Hepatocyte (in vitro differentiated cells): ENCODE measurements around the gene AP2A2. TPM values are rescaled to one million over a fixed set of nuclear protein-coding genes. Genes with fewer than 3 reads are reported as not detected.

Source experiments
- DNase-seq: peaks from one replicate; pipeline ENCODE4 v3.0.0-alpha.2; 2016; ENCODE audit warnings: low spot score
- H2AFZ ChIP-seq: fragments of 200-600 bp; sonication (generic); 2 replicates; pipeline ENCODE4 v1.6.0; 2016; ENCODE audit warnings: antibody characterized with exemption, mild to moderate bottlenecking
- H3K27ac ChIP-seq: fragments of 200-600 bp; sonication (generic); 2 replicates; pipeline ENCODE4 v1.5.1; 2016; ENCODE audit warnings: mild to moderate bottlenecking
- H3K27me3 ChIP-seq: fragments of 200-600 bp; sonication (generic); 2 replicates; pipeline ENCODE4 v1.6.1; 2016
- H3K36me3 ChIP-seq: fragments of 200-600 bp; sonication (generic); replicated peaks from 2 replicates; pipeline ENCODE4 v1.5.1; 2016; ENCODE audit warnings: low read depth; ENCODE audit not compliant: insufficient read depth
- H3K4me1 ChIP-seq: fragments of 200-600 bp; sonication (generic); 2 replicates; pipeline ENCODE4 v1.5.1; 2016; ENCODE audit warnings: mild to moderate bottlenecking, moderate library complexity; ENCODE audit not compliant: insufficient read depth
- H3K4me2 ChIP-seq: fragments of 200-600 bp; sonication (generic); 2 replicates; pipeline ENCODE4 v1.6.0; 2016
- H3K4me3 ChIP-seq: fragments of 200-600 bp; sonication (generic); 2 replicates; pipeline ENCODE4 v1.5.1; 2016; ENCODE audit warnings: mild to moderate bottlenecking
- H3K79me2 ChIP-seq: fragments of 200-600 bp; sonication (generic); 2 replicates; pipeline ENCODE4 v1.6.0; 2017; ENCODE audit warnings: mild to moderate bottlenecking
- H3K9me2 ChIP-seq: fragments of 200-600 bp; sonication (generic); replicated peaks from 2 replicates; pipeline ENCODE4 v1.6.0; 2017; ENCODE audit warnings: mild to moderate bottlenecking; ENCODE audit not compliant: insufficient read depth
- H3K9me3 ChIP-seq: fragments of 200-600 bp; sonication (generic); 2 replicates; pipeline ENCODE4 v1.5.1; 2016; ENCODE audit warnings: low read depth, mild to moderate bottlenecking
- H4K20me1 ChIP-seq: fragments of 200-600 bp; sonication (generic); 2 replicates; pipeline ENCODE4 v1.6.0; 2016; ENCODE audit warnings: mild to moderate bottlenecking; ENCODE audit not compliant: insufficient read depth, poor library complexity, severe bottlenecking
- CTCF ChIP-seq: fragments of 200-600 bp; sonication (generic); IDR thresholded peaks from 2 replicates; pipeline ENCODE4 v1.5.1; 2016; ENCODE audit warnings: antibody characterized with exemption, mild to moderate bottlenecking; ENCODE audit not compliant: poor library complexity
- EZH2 ChIP-seq: fragments of 200-600 bp; sonication (generic); IDR thresholded peaks from 2 replicates; pipeline ENCODE4 v1.6.1; 2016; ENCODE audit warnings: antibody characterized with exemption, mild to moderate bottlenecking, borderline replicate concordance
- EZH2phosphoT487 ChIP-seq: fragments of 200-600 bp; sonication (generic); IDR thresholded peaks from one replicate; pipeline ENCODE4 v1.6.1; 2018; ENCODE audit warnings: antibody characterized with exemption, mild to moderate bottlenecking, low read depth, moderate library complexity; ENCODE audit not compliant: unreplicated experiment, severe bottlenecking
- WGBS: methylation state at CpG from one replicate; pipeline ENCODE4 v1.1.6; 2016; ENCODE audit warnings: low lambda C conversion rate; ENCODE audit errors: missing lambda C conversion rate; 5-methylcytosine and 5-hydroxymethylcytosine counted together
- polyA plus RNA-seq: library from polyadenylated mRNA; unstranded; fragments of >200 nt; fragmentation: Nextera tagmentation; extraction: Ambion mirVana; gene quantifications from 2 replicates; pipeline ENCODE4 v1.2.1, GENCODE V29; 2016
- total RNA-seq: library from RNA; depleted of rRNA; stranded (reverse); fragments of >200 nt; gene quantifications from 2 replicates; pipeline ENCODE4 v1.2.3, GENCODE V29; 2014

AP2A2 gene
- total and polyA plus RNA-seq, 2 experiments from 2014 or later, result 49.7 to 68.0 TPM

DNA sequence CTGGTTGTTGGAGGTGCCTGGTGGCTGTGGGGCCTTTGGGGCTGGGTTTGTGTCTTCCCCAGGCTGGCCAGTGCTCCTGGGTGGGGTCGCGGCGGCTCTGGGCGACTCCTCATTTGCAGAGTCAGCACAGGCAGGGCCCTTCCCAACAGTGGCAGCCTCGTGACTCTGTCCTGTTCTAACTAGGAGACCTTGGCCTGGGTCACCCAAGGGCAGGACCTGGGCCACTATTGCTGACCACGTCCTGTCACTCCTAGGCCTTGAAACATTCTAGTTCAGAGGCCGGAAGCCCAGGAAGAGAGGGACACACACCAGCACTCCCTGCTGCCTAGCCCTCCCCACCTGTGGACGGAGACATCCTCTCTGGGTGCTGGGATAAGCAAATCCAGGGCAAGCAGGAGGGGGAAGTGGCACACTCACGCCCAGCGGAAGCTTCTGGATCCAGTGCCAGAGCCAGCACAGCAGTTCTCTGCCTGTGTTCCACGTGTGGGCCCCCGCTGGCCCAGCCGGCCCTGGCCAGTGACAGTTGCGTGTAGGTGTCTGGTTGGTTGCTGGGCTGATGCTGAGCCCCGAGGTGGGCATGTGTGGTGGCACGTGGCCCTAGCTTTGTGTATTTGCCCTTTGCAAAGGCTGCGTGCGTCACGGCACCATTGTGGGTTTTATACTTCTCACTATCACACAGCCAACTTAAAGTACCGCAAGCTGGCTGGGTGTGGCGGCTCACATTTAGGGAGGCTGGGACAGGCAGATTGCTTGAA, 10.7 kb upstream of the AP2A2 start:
- Histone ChIP-seq H4K20me1 (no peaks in the 10 kb centered on the region), H3K27ac (no peak overlapping the region), H3K4me1 (peaks cover 7% of the 10 kb centered on the region), H3K9me3 (no peaks in the 10 kb centered on the region), H3K36me3 (no peaks in the 10 kb centered on the region), H3K4me3 (no peak overlapping the region), H3K9me2 (no peaks in the 10 kb centered on the region), H3K27me3 (no peaks in the 10 kb centered on the region), H2AFZ (no peak overlapping the region), H3K79me2 (peaks cover 6% of the 10 kb centered on the region), H3K4me2 (no peak overlapping the region)
- WGBS, result 86% methylated on average over 21 of the region's 21 CpGs
- TF ChIP-seq EZH2phosphoT487, result no peak
- TF ChIP-seq EZH2, result no peak
- no peak for DNase-seq

- H4K20me1 ChIP-seq, result no peaks in the 10 kb centered on the region
- H3K4me3 ChIP-seq, result no peak overlapping the region
These were observed 8.2 kb upstream of the AP2A2 start for GRCh38 chr11:917426-917825.

GRCh38 chr11:921921-922678, 3.6 kb upstream of the AP2A2 start:
- Histone ChIP-seq H3K27me3 (no peaks in the 10 kb centered on the region), H3K9me2 (no peaks in the 10 kb centered on the region), H3K79me2 (peaks cover 10% of the 10 kb centered on the region), H3K4me2 (no peak overlapping the region), H3K36me3 (no peaks in the 10 kb centered on the region), H3K27ac (no peak overlapping the region), H3K4me1 (peaks cover 6% of the 10 kb centered on the region), H4K20me1 (peaks cover 7% of the 10 kb centered on the region), H2AFZ (no peak overlapping the region), H3K4me3 (no peak overlapping the region), H3K9me3 (no peaks in the 10 kb centered on the region)
- TF ChIP-seq EZH2phosphoT487 (no peak), EZH2 (no peak), CTCF (no peak)
- WGBS, result 77% methylated on average over 15 of the region's 15 CpGs
- DNase-seq, result no peak

More at GRCh38 chr11:917426-917825, 8.2 kb upstream of the AP2A2 start:
- Histone ChIP-seq H3K4me1 (no peaks in the 10 kb centered on the region), H3K27ac (no peak overlapping the region), H3K79me2 (no peaks in the 10 kb centered on the region), H3K9me2 (no peaks in the 10 kb centered on the region), H2AFZ (no peak overlapping the region), H3K4me2 (no peak overlapping the region), H3K9me3 (no peaks in the 10 kb centered on the region), H3K27me3 (no peaks in the 10 kb centered on the region), H3K36me3 (no peaks in the 10 kb centered on the region)
- WGBS, result 85% methylated on average over 8 of the region's 8 CpGs
- DNase-seq, result no peak
- TF ChIP-seq EZH2 (no peak), EZH2phosphoT487 (no peak), CTCF (no peak)

DNA sequence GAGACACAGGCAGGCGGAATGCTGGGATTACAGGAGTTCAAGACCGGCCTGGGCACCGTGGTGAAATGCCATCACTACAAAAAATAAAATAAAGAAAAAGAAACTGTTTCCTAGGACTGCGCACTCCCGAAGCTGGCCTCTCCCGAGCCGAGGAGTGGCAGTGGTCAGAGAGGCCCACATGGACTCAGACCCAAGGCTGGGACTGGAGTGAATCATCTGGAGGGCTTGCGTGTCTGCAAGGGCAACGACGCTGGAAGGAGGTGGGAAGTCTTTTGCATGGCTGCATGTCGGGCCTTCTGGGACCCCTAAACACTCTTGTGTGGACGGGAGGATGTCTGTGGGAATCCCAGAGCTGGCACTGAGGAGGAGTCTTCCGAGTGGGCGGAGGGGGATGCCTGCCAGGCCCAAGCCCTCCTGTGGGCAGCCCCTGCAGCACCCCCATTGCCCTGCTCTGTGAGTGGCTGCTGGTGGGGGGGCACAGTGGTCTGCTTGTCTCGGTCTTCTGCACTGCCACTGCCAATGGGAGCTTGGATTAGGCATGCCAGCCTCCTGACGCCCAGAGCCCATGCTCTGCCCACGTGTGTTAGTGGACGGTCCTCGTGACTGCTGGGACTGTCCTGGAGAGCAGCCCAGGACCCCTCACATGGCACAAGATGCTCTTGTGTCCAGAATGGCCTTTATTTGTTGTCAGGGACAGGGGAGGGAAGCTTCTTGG, 1.8 kb upstream of the AP2A2 start:
- no peak overlapping the region for H2AFZ ChIP-seq
- H3K79me2 ChIP-seq, result peaks cover 28% of the 10 kb centered on the region
- H3K4me3 ChIP-seq, result no peak overlapping the region
- no peaks in the 10 kb centered on the region for H3K9me2 ChIP-seq
- no peaks in the 10 kb centered on the region for H3K27me3 ChIP-seq
- DNase-seq, result no peak
- no peak overlapping the region for H3K27ac ChIP-seq
- no peak overlapping the region for H3K4me2 ChIP-seq
- no peaks in the 10 kb centered on the region for H3K36me3 ChIP-seq
- 92% methylated on average over 19 of the region's 19 CpGs for WGBS
- H3K4me1 ChIP-seq, result peaks cover 15% of the 10 kb centered on the region
- H4K20me1 ChIP-seq, result peaks cover 25% of the 10 kb centered on the region
- no peak for TF ChIP-seq EZH2
- TF ChIP-seq CTCF, result no peak
- TF ChIP-seq EZH2phosphoT487, result no peak
- H3K9me3 ChIP-seq, result no peaks in the 10 kb centered on the region
